Bronchial epithelial cell (primary cell): Measurements from ENCODE around the gene CRLF2. TPM values are rescaled to one million over a fixed set of nuclear protein-coding genes. Genes with fewer than 3 reads are reported as not detected.
"Not testable (repeated sequence)": the region's sequence is repeated elsewhere in the genome, so short reads cannot be mapped to it uniquely, and the experiment has no call there.

Experiments used
- DNase-seq: peaks from one replicate; pipeline ENCODE4 v3.0.0-alpha.2; 2010; ENCODE audit warnings: low read depth
- FAIRE-seq: peaks from 2 replicates; lab custom pipeline; 2011; peaks lifted over from hg19 to GRCh38; lab: Jason Lieb, UNC
- H3K27me3 ChIP-seq: 2 replicates; pipeline ENCODE4 v1.5.1; 2011; ENCODE audit warnings: low read length; ENCODE audit not compliant: control insufficient read depth, insufficient read depth
- H3K36me3 ChIP-seq: 2 replicates; pipeline ENCODE4 v1.5.1; 2011; ENCODE audit warnings: low read length; ENCODE audit not compliant: control insufficient read depth, insufficient read depth
- H3K4me3 ChIP-seq: 2 replicates; pipeline ENCODE4 v1.5.1; 2011; ENCODE audit warnings: mild to moderate bottlenecking, low read depth, low read length, control low read depth
- CTCF ChIP-seq: IDR thresholded peaks from 2 replicates; pipeline ENCODE4 v1.5.1; 2011; ENCODE audit warnings: mild to moderate bottlenecking, moderate library complexity, low read length, control low read depth, inconsistent platforms; ENCODE audit not compliant: insufficient read depth, severe bottlenecking
- total RNA-seq: library from RNA; depleted of rRNA; stranded (reverse); fragments of >200 nt; gene quantifications from 2 replicates; pipeline ENCODE4 v1.2.1, GENCODE V29; 2014

The CRLF2 gene
- total RNA-seq, 1 donor from 2014 or later = not detected

DNA sequence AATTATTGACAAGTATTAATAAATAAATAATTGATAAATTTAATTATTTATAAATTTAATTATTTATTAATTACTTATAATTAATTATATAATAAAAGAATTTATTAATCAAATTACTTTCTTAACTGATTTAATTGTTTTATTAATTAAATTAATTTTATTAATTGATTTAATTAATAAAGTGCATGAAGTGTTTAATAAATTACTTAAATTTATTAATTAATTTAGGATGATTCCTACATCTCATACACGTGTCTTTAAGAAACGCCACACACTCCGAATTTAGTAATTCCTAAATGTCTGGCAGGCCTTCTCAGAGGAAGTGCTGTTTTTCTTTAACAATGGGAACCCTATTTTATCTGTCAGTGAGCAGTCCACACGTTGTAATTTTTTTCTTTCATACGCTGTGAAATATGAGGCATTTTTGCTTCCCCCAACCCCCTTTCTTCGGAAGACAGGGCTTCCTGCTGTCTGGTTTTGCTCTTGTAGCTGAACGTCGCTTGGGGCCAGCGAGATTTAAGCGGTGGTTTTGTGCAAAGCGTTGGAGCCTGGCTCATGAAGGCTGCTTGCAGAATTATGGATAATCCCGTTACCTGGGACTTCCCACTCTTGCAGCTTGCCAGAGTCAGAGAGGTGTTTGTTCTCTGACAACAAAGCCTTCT, 46.8 kb downstream of the CRLF2 start:
- DNase-seq (no peak), FAIRE-seq (no peak)
- Histone ChIP-seq H3K27me3 (no peaks in the 10 kb centered on the region), H3K36me3 (no peaks in the 10 kb centered on the region), H3K4me3 (no peak overlapping the region)
- TF ChIP-seq CTCF = no peak

GRCh38 chrX:1164322-1165288, 47.8 kb downstream of the CRLF2 start:
- no peaks in the 10 kb centered on the region for H3K36me3 ChIP-seq
- no peak overlapping the region for H3K4me3 ChIP-seq
- FAIRE-seq (no peak), DNase-seq (no peak)
- no peak for TF ChIP-seq CTCF
- no peaks in the 10 kb centered on the region for H3K27me3 ChIP-seq

- no peak for FAIRE-seq
- H3K36me3 ChIP-seq = no peaks in the 10 kb centered on the region
- no peak for TF ChIP-seq CTCF
- H3K4me3 ChIP-seq = no peak overlapping the region
- H3K27me3 ChIP-seq = no peaks in the 10 kb centered on the region
- no peak for DNase-seq
Measured at GRCh38 chrX:1163231-1163630, 49.2 kb downstream of the CRLF2 start.

- FAIRE-seq (no peak), DNase-seq (no peak)
- no peak for TF ChIP-seq CTCF
- Histone ChIP-seq H3K36me3 (no peaks in the 10 kb centered on the region), H3K27me3 (no peaks in the 10 kb centered on the region), H3K4me3 (no peak overlapping the region)
Measured at GRCh38 chrX:1162119-1162916, 50.1 kb downstream of the CRLF2 start.

GRCh38 chrX:1159548-1159947, 52.9 kb downstream of the CRLF2 start:
- FAIRE-seq (peak; percentile 100), DNase-seq (no peak)
- no peaks in the 10 kb centered on the region for H3K27me3 ChIP-seq
- no peak overlapping the region for H3K4me3 ChIP-seq
- TF ChIP-seq CTCF = no peak
- no peaks in the 10 kb centered on the region for H3K36me3 ChIP-seq

DNA sequence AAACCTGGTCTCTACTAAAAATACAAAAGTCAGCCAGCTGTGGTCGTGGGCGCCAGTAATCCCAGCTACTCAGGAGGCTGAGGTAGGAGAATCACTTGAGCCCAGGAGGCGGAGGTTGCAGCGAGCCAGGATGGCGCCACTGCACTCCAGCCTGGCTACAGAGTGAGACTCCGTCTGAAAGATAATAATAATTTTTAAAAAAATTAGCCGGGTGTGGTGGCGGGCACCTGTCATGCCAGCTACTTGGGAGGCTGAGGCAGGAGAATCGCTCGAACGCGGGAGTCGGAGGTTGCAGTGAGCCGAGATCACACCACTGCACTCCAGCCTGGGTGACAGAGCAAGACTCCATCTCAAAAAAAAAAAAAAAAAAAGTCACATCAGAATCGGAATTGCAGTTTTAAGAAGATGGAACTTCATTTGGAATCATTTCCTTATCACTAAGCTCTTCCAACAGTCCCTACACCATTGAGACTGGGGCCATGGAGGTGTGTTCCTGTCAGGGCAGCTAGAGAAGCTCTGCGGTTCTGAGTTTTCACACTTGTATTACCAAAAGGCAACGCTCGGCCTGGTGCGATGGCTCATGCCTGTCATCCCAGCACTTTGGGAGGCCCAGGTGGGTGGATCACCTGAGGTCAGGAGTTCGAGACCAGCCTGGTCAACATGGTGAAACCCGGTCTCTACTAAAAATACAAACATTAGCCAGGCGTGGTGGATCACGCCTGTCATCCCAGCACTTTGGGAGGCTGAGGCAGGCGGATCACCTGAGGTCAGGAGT, 55.6 kb downstream of the CRLF2 start:
- not testable (repeated sequence) for DNase-seq, H3K4me3 ChIP-seq, FAIRE-seq

More for the DNA sequence above, 55.6 kb downstream of the CRLF2 start:
- H3K36me3 ChIP-seq, H3K27me3 ChIP-seq: not testable (repeated sequence)
